Left cardiac atrium (tissue), 4 donors: Measurements from ENCODE around the gene CCDC85B. TPM values are rescaled to one million over a fixed set of nuclear protein-coding genes. Genes with fewer than 3 reads are reported as not detected.

ENCODE experiments used
- ATAC-seq, 2 donors: fragments of 200-7000 bp; cut with Tn5 transposase; one replicate each; pipeline ENCODE4 v1.9.1; 2020; ENCODE audit warnings: mild to moderate bottlenecking in 2 of 2, moderate library complexity in 2 of 2
- DNase-seq: peaks from one replicate; pipeline ENCODE4 v3.0.0-alpha.2; 2020
- intact Hi-C, 2 donors: fragments of 100-400 bp; cut with DNase I; formaldehyde crosslinking; loops; one replicate each; pipeline versions ENCODE4 v1.14.1 to v1.15.1; 2022 to 2023
- total RNA-seq, 2 donors: library from RNA; stranded (reverse); fragmentation: NEBNext Ultra II Directional; extraction: Animal tissue kit (Norgen Biotek cat#: 25700); gene quantifications; one replicate each; pipeline ENCODE4 v1.2.1, GENCODE V29; 2021
- donor health status: DM: no; HTN: yes; CAD: no.
- donor health status: DM: no; HTN: yes; CAD: no; lungs with severe emphysema.
- donor health status: DM: yes; HTN: yes; CAD: no.
- donor health status: Dilated cardiomyopathy.

The CCDC85B gene
- total RNA-seq, 2 donors from 2014 or later, result 45.8 to 63.5 TPM

DNA sequence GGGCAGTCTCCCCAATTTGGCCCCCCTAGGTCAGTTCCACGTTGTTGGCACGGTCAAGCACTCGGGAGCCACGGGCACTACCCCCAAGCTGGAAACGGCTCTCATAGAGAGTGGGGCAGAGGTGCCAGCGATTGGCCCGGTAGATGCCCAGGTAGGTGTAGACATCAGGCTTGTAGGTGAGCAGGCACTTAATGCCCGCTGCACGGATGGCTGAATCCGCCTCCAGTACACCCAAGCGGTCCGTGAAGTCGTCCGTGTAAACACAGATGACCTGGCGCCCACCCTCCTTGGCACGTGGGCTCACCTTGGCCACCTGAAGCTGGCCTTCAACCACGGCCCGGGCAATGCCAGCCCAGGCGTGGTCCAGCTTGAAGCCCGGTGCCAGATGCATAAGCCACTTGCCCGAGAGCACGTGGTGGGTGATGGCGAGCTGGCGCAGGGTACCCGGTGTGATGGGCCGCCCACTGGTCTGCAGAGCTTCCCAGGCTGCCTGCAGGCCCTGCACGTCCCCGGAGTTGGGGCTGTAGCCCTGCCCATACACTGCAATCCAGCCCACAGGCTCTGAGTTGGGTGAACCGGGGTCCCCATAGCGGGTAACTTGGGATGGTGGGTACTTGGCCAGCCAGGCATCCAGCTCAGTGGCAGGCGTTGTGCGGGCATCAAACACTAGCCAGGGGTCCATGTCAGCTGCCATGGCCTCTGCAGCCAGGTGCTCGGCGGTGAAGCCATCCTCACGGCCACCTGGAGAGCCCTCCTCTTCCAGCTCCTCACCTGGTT lies 27.1 kb downstream of the CCDC85B start:
- ATAC-seq, result no peak
- intact Hi-C loops, result loop anchor here in 1 of 2 donors (2.0 to 5.0 kb wide), 2 partner anchors 27 to 45 kb away; partner anchors contain the start of genes CCDC85B and SART1
- DNase-seq, result peak; percentile 33

DNA sequence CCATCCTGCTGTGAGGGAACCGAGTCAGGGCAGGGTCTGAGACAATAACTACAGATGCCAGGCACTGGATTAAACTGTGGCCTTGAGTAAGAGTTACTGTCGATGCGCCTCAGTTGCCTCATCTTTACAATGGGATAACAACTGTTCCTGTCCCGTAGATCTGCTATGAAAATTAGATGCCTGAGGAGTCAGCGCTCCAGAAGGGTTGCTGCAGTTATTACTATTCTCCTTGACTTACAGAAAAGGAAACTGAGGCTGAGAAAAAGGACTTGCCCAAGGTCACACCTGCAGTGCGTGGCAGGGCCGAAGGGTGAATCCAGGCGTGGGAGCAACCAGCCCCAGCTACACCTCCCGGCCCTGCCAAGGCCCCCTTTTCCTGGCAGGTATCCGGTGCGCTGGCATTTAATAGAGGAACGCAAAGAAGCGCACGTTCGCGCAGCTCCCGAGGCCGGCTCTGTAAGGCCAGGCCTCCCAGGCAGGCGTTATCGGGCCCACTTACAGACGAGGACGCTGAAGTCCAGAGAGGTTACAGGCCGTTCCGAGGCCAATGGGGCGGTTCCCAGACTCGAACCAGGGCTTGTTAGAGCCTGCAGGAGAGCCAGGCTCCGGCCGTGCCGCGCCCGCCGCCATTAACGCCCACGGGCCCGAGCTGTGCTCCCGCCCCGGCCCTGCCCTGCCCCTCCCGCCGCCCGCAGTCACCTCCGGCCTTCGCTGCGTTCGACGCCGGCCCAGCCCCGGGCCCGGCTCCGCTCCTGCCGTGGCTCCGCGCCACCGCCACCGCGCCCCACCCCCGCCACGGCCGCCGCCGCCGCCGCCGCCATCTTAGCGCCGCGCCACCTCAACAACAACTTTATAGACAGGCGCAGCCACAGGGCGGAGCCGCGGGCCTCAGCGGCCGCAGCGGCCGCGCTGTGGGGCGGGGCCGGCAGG lies 28.0 kb downstream of the CCDC85B start, which contains the start of gene C11orf68:
TSS of gene C11orf68 (minus strand) at position 852 of the 930 bp plus-strand sequence. CDS start at position 821, 31 bp downstream.
- intact Hi-C loops, result loop anchor here in 1 of 2 donors (5.0 kb wide), 1 partner anchor 44 kb away; the partner anchor contains the start of gene SART1
- no peak for DNase-seq
- ATAC-seq, result no peak

DNA sequence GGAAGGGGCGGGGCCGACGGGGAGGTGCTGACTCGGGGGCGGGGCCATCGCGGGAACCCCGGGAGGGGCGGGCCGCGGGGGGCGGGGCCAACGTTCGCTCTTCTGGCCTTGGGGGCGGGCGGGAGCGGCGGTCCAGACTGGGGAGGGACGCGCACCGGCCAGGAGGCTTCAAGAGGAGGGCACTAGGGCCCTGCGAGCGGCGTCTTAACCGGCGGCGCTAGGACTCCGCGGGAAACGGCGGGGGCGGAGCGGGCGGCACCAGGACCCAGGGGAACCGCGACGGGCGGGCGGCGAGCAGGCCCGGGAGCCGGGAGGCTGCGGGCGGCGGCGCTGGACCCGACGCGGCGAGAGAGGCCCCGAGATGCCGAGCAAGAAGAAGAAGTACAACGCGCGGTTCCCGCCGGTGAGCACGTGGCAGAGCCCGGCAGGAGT lies 28.7 kb downstream of the CCDC85B start, which contains the start of gene DRAP1:
TSS of gene DRAP1 (plus strand) at position 286 of the 432 bp plus-strand sequence. CDS start at position 362, 76 bp downstream.
- intact Hi-C loops, result loop anchor here in 1 of 2 donors (5.0 kb wide), 1 partner anchor 43 kb away; the partner anchor contains the start of gene SART1
- DNase-seq (peak; percentile 99), ATAC-seq (peak; percentile 93 to 95)

DNA sequence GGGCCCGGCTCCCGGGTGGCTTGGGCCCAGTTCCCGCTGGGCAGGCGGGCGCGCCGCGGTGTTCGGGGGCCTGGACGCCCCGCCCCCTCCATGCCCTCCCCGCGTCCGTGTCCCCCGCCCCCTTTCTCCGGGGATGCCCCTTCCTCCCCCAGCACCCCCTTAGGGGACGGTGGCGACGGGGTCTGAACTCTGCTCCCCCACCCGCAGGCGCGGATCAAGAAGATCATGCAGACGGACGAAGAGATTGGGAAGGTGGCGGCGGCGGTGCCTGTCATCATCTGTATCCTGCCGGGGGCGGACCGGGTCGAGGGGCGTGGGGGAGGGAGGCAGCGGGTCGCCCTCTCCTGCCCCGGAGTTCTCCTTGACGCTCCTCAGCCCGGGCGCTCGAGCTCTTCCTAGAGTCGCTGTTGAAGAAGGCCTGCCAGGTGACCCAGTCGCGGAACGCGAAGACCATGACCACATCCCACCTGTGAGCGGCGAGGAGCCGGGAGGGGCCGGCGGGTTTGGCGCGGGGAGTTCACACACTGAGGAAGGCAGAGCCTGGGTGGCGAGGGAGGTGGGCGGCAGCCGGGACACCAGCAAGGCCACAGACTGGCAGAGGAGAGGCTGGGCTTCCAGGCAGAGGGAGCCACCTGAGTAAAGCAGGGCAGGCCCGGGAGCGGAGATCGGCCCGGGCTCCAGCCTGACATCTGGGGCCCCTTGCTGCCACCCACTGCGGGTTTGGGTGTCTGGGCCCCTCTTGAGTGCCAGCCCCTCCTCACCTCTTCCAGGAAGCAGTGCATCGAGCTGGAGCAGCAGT lies 29.3 kb downstream of the CCDC85B start:
- peak; percentile 74 for DNase-seq

DNA sequence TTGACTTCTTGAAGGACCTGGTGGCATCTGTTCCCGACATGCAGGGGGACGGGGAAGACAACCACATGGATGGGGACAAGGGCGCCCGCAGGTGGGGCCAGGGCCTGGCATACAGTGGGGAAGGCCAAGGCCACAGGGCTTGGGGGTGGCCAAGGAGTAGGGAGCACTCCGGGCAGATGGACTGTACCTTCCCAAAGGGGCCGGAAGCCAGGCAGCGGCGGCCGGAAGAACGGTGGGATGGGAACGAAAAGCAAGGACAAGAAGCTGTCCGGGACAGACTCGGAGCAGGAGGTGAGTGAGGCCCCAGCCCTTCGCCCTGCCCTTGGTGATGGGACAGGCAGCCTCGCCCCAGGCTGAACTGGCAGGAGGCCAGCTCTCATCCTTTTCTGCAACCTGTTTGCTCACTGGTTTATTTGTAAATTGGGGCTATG lies 29.9 kb downstream of the CCDC85B start:
- intact Hi-C loops, result no loop called here
- ATAC-seq (no peak), DNase-seq (no peak)

More for the DNA sequence above, 29.3 kb downstream of the CCDC85B start:
- peak; percentile 29 to 44 for ATAC-seq
- intact Hi-C loops, result loop anchor here in 1 of 2 donors (5.0 kb wide), 1 partner anchor 43 kb away; the partner anchor contains the start of gene SART1

DNA sequence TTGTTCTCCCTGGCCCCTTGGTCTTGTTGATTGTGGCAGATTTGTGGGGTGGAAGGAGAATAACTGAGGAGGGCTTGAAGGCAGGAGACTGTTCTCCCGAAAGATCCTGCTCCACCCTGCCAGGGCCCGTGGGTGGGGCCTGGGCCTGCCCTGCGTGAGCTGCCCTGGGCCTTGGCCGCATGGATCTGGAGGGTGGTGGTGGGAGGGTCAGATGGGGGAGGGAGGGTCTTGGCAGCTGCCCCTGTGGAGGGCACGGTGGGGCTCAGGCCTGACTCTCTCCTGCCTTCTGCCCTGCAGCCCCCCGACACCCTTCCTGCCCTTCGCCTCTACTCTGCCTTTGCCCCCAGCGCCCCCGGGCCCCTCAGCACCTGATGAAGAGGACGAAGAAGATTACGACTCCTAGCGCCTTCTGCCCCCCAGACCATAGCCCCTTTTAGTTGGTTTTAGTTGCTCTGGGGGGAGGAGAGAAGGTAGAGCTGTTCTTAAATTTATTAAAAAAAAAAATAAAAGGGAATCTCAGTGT lies 30.6 kb downstream of the CCDC85B start:
- ATAC-seq, result no peak
- DNase-seq, result no peak
- intact Hi-C loops, result no loop called here

DNA sequence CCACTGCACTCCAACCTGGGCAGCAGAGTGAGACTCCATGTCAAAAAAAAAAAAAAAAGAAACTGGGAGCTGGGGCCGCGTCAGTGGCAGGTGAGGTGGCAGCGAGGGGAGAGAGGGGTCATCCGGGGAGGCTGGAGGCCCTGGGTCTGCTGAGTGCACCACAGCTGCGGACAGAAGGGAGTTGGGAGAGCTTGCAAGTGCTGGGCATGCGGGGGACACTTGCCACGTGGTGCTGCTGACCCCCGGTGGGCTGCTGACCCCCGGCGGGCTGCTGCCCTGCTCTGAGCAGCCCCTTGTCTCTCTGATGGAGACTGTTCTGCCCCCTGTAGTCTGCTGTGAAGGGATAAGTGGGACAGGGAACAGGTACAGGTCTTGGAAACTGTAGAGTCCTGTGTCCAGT lies 31.4 kb downstream of the CCDC85B start:
- DNase-seq (no peak), ATAC-seq (no peak)
- intact Hi-C loops, result no loop called here

DNA sequence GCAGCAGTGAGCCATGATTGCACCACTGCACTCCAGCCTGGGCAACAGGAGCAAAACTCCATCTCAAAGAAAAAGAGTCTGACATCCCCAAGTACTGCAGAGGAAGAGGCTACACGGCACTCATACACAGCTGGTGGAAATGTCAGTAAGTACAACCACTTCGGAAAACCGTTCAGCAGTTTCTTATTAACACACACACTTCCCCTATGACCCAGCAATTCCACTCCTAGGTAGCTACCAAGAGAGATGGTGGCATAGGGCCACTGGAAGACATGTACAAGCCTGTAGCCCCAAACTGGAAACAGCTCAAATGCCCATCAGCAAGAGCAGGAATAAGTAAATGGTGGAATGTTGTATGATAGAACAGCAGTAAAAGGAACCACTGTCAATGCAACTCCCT lies 32.1 kb downstream of the CCDC85B start:
- DNase-seq (no peak), ATAC-seq (no peak)
- intact Hi-C loops, result no loop called here

DNA sequence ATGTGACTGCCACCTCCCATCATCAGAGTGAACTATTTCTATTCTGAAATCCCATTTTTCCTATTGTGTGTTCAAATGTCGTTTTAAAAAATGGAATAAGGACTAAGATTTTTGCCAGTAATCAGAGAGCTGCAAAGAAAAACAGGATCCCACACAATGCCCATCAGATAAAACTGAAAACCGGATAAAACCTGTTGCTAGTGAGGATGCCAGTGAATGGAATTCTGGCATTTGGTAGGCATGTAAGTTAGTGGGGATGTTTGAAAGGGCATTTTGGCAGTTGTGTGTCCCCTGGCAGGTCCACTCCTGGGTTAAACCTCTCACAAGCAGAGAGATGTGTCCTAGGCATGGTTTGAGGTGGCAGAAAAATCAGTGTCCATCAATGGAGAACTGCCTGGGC lies 34.9 kb downstream of the CCDC85B start:
- intact Hi-C loops, result no loop called here
- no peak for ATAC-seq
- no peak for DNase-seq

DNA sequence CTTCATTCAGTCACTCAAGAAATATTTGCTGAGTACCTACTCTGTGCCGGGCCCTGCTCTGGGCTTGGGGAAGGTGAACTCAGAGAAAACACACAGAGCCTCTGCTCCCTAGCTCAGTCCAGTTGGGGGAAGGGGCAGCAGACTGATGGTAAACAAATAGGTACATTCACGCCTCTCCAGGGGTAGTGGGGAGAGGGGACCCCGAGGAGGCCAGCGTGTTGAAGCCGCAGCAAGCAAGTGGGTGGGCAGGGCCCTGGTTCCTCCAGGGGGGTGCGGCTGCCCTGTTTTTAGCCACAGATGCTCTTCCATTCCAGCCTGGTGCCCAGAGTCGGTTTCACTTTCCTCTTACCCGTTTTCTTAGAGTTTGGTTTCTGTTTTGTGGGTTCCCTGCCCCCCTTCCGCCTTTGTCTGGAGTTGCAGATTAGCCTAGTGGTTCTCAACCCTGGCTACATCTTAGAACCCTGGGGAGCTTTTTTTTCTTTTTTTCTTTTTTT lies 37.5 kb downstream of the CCDC85B start:
- intact Hi-C loops, result no loop called here
- ATAC-seq (peak; percentile 24 to 39), DNase-seq (no peak)

DNA sequence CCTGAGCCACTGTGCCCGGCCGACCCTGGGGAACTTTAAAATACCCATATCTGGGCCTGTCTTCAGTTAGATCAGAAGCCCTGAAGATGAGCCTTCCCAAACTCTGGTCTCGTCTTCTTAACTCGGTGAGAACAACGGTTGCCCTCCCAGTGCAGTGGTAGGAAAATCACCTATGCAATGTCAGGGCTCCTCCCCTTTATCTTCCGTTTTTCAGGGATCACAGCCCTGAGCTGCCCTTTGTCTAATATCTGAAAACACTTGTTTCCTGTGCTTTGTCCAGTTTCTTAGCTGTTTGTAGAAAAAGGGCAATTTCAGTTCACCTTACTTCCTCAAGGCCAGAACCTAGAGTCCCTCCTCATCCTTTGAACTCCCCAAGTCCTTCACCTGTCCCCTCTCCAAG lies 38.2 kb downstream of the CCDC85B start:
- DNase-seq, result no peak
- intact Hi-C loops, result no loop called here
- ATAC-seq, result no peak

DNA sequence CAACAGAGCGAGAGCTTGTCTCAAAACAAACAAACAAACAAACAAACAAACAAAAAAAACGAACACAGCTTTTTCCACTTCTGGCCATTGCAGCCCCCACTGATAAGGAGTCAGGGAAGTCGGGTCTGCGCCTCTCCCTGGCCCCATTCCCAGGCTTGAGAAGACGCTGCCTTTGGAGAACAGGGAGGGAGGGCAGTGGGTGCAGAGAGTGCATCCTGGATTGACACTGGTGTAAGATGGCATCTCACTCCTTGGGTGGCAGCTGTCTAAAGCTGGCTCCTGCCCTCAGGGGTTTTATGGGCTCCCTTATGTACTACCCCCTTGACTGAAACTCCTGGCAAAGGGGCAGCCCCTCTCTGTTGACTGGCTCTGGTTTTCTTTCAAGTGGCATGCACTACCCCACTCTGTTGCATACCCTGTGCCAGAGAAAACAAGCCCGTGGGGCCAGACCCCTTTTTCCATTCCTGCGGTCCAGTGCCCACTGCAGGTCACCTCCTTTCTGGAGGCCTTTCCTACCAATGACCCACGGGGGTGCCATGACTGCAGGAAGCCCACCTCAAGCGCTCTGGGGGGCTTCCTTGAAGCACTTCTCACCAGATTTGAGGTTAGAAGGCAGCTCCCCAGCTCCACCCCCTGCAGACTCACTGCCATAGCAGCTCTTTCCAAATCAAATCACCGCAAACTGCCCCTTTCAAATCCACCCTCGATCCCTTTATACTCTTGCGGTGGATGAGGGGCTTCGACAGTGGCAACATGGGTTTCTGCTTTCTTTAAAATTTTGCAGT lies 41.5 kb downstream of the CCDC85B start:
- ATAC-seq, result no peak
- no peak for DNase-seq
- intact Hi-C loops, result no loop called here

DNA sequence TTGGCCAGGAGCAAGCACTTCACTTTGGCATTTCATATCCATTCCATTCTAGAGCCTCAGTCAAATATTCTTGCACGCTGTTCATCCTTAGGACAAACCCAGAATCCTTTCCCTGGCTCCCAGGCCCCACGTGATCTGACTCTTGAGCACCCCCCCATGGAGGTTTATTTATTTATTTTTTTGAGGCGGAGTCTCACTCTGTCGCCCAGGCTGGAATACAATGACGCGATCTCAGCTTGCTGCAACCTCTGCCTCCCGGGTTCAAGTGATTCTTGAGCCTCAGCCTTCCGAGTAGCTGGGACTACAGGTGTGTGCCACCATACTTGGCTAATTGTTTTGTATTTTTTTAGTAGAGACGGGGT lies 42.1 kb downstream of the CCDC85B start:
- intact Hi-C loops, result no loop called here
- no peak for DNase-seq
- ATAC-seq, result no peak

DNA sequence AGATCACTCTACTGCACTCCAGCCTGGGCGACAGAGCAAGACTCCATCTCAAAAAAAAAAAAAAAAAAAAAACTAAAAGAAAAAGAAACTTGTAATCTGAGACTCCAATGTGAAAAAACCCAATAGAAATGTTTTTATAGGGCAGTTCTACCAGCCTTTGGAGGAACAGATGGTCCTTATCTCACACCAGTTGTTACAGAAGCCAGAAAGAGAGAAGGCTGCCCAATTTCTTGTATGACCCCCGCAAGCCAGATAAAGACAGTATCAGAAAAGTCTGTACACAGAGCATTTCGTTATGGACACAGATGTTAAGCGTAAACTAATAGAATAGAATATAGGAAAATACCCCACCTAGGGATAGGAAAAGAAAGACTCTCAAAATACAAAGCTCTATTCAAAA lies 43.5 kb downstream of the CCDC85B start:
- ATAC-seq, result no peak
- no peak for DNase-seq
- intact Hi-C loops, result no loop called here

DNA sequence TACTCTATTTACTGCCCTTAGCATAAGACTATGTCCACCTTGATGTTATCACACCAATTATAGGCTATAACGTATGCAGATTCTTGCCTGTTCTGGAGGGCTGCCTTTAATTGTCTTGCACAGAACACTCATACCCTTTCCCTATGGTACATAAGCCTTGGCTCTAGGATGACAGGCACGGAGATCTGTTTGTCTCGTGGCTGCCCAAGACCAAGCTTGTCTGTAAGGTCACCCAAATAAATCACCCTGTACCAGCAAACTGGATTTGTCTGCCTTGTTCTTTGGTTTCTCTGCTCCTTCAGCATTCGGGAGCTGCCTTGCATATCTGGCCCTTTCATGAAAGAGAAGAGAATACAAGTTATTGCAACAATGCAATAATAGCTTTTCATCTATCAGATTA lies 47.3 kb downstream of the CCDC85B start:
- no peak for DNase-seq
- intact Hi-C loops, result no loop called here
- no peak for ATAC-seq
